Vagina (tissue), 2 donors: ENCODE data around the gene NUBP2. TPM values are rescaled to one million over a fixed set of nuclear protein-coding genes. Genes with fewer than 3 reads are reported as not detected.
"Not testable (repeated sequence)": the region's sequence is repeated elsewhere in the genome, so short reads cannot be mapped to it uniquely, and the experiment has no call there.

Experiments used
- DNase-seq, 2 donors: peaks; one replicate each; pipeline ENCODE4 v3.0.0-alpha.2; 2017; ENCODE audit errors: extremely low spot score in 2 of 2
- H3K27ac ChIP-seq: fragments of 200-600 bp; sonication (generic); one replicate; pipeline ENCODE4 v1.5.1; 2019
- H3K27me3 ChIP-seq: fragments of 200-600 bp; sonication (generic); one replicate; pipeline ENCODE4 v1.5.1; 2019
- H3K36me3 ChIP-seq, 2 donors: fragments of 200-600 bp; sonication (generic); one replicate each; pipeline ENCODE4 v1.5.1; 2017 to 2019
- H3K4me1 ChIP-seq: fragments of 200-600 bp; sonication (generic); one replicate; pipeline ENCODE4 v1.5.1; 2019
- H3K4me3 ChIP-seq, 2 donors: fragments of 200-600 bp; sonication (generic); 1 replicate in 1 of 2; 2 replicates in 1 of 2; pipeline ENCODE4 v1.5.1; 2016 to 2019
- H3K9me3 ChIP-seq: fragments of 200-600 bp; sonication (generic); one replicate; pipeline ENCODE4 v1.5.1; 2019
- POLR2A ChIP-seq, 2 donors: fragments of 450-650 bp; IDR thresholded peaks; one replicate each; pipeline ENCODE4 v1.6.1; 2017; ENCODE audit warnings: antibody characterized with exemption in 2 of 2, mild to moderate bottlenecking in 2 of 2, moderate library complexity in 2 of 2
- POLR2AphosphoS5 ChIP-seq, 2 donors: sonication (generic); formaldehyde crosslinking; IDR thresholded peaks; one replicate each; pipeline ENCODE4 v1.9.0; 2017; ENCODE audit warnings: antibody characterized with exemption in 2 of 2, mild to moderate bottlenecking in 2 of 2, low read depth in 1 of 2; ENCODE audit not compliant: insufficient read depth in 1 of 2
- intact Hi-C: fragments of 100-400 bp; cut with DNase I; formaldehyde crosslinking; loops from one replicate; pipeline ENCODE4 v1.15.1; 2023
- total RNA-seq: library from RNA; depleted of rRNA; stranded (reverse); fragments of >200 nt; gene quantifications from one replicate; pipeline ENCODE4 v1.2.3, GENCODE V29; 2016
- TF ChIP-seq, protein P1 (sequence below), 3 experiments: fragments of 450-650 bp in 2 of 3; fragments of 200-600 bp in 1 of 3; sonication (generic) in 1 of 3; IDR thresholded peaks; one replicate each; pipeline ENCODE4 v1.5.1; 2017 to 2019; ENCODE audit warnings: antibody characterized with exemption in 3 of 3, mild to moderate bottlenecking in 2 of 3, moderate library complexity in 2 of 3

The NUBP2 gene
- total RNA-seq, 1 donor from 2014 or later = 40.8 TPM

DNA sequence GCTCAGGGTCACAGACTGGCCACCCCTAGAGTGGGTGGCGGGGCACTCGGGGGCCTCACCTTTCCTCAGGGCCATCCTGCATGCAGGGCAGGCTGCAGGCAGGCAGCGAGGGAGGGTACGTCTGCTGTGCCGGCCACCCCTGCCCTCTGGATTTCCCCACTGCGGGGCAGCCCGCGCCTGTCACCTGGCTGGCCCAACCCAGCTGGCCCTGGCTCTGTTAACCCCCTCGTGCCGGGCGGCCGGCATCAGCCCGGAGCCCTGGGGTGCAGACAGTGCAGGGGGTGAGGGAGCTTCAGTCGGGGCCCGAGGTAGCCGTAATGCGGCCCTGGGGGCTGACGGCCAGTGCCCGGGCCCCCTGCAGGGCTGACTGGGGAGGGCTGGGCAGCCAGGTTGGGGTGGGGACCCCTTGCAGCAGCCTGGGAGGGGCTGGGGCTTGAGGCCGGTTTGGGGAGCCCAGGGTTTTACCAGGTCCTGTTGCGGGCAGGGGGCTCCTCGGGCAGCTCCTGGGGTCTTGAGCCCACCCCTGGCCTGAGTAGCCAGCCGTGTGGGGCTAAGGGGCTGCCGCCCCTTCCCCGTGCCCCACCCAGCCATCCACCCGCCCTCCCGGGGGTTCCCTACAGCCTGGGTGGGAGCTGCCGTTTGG, 10.9 kb downstream of the NUBP2 start, which contains the start of gene IGFALS:
TSS of gene IGFALS (minus strand) at position 128 of the 643 bp plus-strand sequence. CDS start at position 75, 53 bp downstream.
- no peak within 1 kb of the TSS for H3K4me3 ChIP-seq
- no peak for DNase-seq

DNA sequence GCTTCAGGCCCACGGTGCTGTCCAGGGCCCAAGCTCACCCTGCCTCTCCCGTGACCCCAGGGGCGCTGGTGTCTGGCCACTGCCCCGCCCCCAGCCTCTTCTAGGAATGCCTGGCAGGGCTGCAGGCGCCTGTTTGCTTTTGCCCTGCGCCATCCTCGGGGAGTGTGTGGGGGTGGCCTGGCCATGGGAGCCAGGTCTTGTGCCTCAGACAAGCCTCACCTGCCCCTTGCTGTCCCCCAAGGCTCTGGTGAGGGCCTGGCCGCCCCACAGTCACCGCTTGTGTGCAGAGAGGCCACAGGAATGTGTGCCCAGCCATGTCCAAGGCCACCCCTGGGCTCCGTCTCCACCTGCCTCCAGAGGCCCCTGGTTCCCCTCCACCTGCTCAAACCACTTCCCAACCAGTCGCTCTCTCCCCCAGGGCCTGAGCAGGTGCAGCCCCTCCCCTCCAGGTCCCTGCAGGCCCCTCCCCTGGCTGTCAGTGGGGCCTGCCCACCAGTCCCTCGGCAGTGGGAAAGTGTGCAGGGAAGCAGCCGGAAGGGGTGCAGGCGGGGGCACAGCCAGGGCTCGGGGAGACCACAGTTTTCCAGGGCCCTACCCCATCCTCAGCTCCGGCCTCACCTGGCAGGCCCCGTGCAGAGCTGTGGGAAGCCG, 11.6 kb downstream of the NUBP2 start:
- TF ChIP-seq POLR2A (IDR thresholded peaks at IDR 0.05) = no peak
- no peak for TF ChIP-seq POLR2AphosphoS5 (IDR thresholded peaks at IDR 0.05; ENCODE audit: insufficient read depth in 1 of 2, low read depth in 1 of 2)
- TF ChIP-seq, protein P1, sequence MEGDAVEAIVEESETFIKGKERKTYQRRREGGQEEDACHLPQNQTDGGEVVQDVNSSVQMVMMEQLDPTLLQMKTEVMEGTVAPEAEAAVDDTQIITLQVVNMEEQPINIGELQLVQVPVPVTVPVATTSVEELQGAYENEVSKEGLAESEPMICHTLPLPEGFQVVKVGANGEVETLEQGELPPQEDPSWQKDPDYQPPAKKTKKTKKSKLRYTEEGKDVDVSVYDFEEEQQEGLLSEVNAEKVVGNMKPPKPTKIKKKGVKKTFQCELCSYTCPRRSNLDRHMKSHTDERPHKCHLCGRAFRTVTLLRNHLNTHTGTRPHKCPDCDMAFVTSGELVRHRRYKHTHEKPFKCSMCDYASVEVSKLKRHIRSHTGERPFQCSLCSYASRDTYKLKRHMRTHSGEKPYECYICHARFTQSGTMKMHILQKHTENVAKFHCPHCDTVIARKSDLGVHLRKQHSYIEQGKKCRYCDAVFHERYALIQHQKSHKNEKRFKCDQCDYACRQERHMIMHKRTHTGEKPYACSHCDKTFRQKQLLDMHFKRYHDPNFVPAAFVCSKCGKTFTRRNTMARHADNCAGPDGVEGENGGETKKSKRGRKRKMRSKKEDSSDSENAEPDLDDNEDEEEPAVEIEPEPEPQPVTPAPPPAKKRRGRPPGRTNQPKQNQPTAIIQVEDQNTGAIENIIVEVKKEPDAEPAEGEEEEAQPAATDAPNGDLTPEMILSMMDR (IDR thresholded peaks at IDR 0.05) = no peak
- no peak overlapping the region for H3K4me3 ChIP-seq
- peaks cover 4% of the 10 kb centered on the region for H3K9me3 ChIP-seq
- DNase-seq = no peak
- H3K27me3 ChIP-seq = no peaks in the 10 kb centered on the region
- intact Hi-C loops = no loop called here
- H3K4me1 ChIP-seq = no peaks in the 10 kb centered on the region
- H3K27ac ChIP-seq = no peak overlapping the region
- peaks cover 0 to 4% of the 10 kb centered on the region in 2 donors for H3K36me3 ChIP-seq

More for the DNA sequence above, 10.9 kb downstream of the NUBP2 start, which contains the start of gene IGFALS:
- Histone ChIP-seq H3K9me3 (peaks cover 4% of the 10 kb centered on the region), H3K27ac (no peak within 1 kb of the TSS), H3K36me3 (peaks cover 0 to 10% of the 10 kb centered on the region in 2 donors), H3K27me3 (no peaks in the 10 kb centered on the region), H3K4me1 (peaks cover 3% of the 10 kb centered on the region)
- intact Hi-C loops = no loop called here
- no peak for TF ChIP-seq POLR2AphosphoS5 (IDR thresholded peaks at IDR 0.05; ENCODE audit: insufficient read depth in 1 of 2, low read depth in 1 of 2)

DNA sequence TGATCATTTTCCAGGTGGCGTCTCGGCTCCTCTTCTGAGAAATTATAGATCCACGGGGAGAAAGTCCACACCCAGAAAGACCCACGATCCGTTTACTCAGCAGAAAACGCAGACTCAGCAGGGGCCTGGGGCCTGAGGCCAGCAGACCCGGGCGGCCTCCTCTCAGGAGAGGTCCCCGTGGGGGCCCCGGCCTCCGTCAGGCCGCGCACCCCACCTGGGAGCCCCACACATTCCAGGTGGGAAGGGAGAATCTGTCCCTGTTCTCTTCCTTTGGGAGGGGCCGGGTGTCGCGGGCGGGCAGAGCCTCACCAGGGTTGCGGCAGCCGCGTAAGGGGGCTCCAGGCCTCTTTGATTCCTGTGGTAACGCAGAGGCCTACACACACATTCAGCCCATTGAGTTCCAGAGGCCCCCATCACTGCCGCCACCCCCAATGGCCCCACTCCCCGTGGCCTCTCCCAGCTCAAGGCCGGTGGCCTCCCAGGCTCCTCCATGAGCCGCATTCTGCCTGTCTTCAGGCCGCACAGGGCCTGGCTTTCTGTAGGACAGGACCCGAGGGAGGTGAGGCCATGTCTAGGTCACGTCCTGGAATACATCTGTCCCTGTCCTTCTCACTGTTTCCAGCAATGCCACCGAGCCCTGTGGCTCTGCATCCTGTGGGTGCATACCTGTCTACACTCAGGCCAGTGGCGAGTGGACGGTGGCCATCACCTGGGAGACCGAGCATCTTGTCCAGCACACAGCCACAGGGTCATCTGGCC, 12.3 kb downstream of the NUBP2 start:
- DNase-seq = no peak
- Histone ChIP-seq H3K36me3 (no peaks in the 10 kb centered on the region), H3K27me3 (no peaks in the 10 kb centered on the region), H3K4me3 (no peak overlapping the region), H3K27ac (no peak overlapping the region), H3K4me1 (no peaks in the 10 kb centered on the region), H3K9me3 (peaks cover 4% of the 10 kb centered on the region)
- intact Hi-C loops = no loop called here
- TF ChIP-seq POLR2AphosphoS5 (IDR thresholded peaks at IDR 0.05; ENCODE audit: insufficient read depth in 1 of 2, low read depth in 1 of 2) (no peak), POLR2A (IDR thresholded peaks at IDR 0.05) (no peak)
- TF ChIP-seq, protein P1 (IDR thresholded peaks at IDR 0.05) = no peak

DNA sequence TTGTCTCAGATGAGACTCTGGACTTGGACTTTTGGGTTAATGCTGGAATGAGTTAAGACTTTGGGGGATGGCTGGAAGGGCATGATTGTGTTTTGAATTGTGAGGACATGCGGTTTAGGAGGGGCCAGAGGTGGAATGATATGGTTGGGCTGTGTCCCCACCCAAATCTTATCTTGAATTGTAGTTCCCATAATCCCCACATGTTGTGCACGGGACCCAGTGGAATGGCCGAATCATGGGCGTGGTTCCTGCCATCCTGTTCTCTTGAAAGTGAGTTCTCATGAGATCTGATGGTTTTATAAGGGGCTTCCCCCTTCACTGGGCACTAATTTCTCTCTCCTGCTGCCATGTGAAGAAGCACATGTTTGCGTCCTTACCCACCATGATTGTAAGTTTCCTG, 16.5 kb downstream of the NUBP2 start:
- H3K9me3 ChIP-seq, H3K27ac ChIP-seq, H3K4me1 ChIP-seq, DNase-seq, H3K4me3 ChIP-seq, H3K27me3 ChIP-seq, intact Hi-C loops, H3K36me3 ChIP-seq: not testable (repeated sequence)

DNA sequence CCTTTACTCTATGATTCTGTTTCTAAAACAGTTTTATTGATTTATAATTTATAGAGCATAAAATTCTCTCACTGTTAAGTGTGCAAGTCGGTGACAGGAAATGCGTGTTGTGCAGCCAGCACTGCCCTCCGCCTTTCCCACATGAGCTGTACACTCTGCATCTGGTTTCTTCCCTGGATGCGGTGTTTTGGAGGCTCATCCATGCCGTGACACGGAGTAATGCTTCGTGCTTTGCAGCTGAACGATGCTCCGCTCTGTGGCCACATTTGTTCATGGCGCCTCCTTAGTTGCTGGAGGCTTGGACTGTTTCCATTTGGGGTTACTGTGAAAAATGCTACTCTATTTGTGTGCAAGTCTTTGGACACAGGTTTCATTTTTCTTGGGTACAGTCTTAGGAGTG, 17.9 kb downstream of the NUBP2 start:
- Histone ChIP-seq H3K36me3 (no peaks in the 10 kb centered on the region), H3K4me1 (no peaks in the 10 kb centered on the region), H3K4me3 (no peak overlapping the region), H3K27ac (no peak overlapping the region), H3K9me3 (peaks cover 4% of the 10 kb centered on the region), H3K27me3 (no peaks in the 10 kb centered on the region)
- DNase-seq = no peak
- TF ChIP-seq, protein P1 (IDR thresholded peaks at IDR 0.05) = no peak
- no peak for TF ChIP-seq POLR2AphosphoS5 (IDR thresholded peaks at IDR 0.05; ENCODE audit: insufficient read depth in 1 of 2, low read depth in 1 of 2)
- TF ChIP-seq POLR2A (IDR thresholded peaks at IDR 0.05) = no peak
- intact Hi-C loops = no loop called here
